ENCODE measurements around the gene NFKB1.

Gene NFKB1

GRCh38 chr4:102633100-102633499 is 131.9 kb downstream of the NFKB1 start:
- intact Hi-C loops (cut with DNase I; ENCODE audit: low total_unique reads): no loop called here
- DNase-seq: no peak
- peaks cover 8 to 43% (median 34%) of the 10 kb centered on the region in 3 donors for H3K36me3 ChIP-seq

GRCh38 chr4:102637391-102637790 is 136.2 kb downstream of the NFKB1 start:
- TF ChIP-seq CTCF (IDR thresholded peaks at IDR 0.05): no peak

More at GRCh38 chr4:102633100-102633499, 131.9 kb downstream of the NFKB1 start:
- no peaks in the 10 kb centered on the region for H3K27me3 ChIP-seq
- no peak overlapping the region for H3K27ac ChIP-seq
- TF ChIP-seq CTCF (IDR thresholded peaks at IDR 0.05): no peak
- H3K9me3 ChIP-seq: no peaks in the 10 kb centered on the region
- H3K4me1 ChIP-seq: no peaks in the 10 kb centered on the region
- H3K4me3 ChIP-seq: no peak overlapping the region

GRCh38 chr4:102638621-102639020 is 137.5 kb downstream of the NFKB1 start:
- intact Hi-C loops (cut with DNase I; ENCODE audit: low total_unique reads): no loop called here
- no peaks in the 10 kb centered on the region for H3K9me3 ChIP-seq
- no peak for DNase-seq
- no peak for TF ChIP-seq CTCF (IDR thresholded peaks at IDR 0.05)
- no peak overlapping the region for H3K27ac ChIP-seq
- H3K27me3 ChIP-seq: no peaks in the 10 kb centered on the region
- H3K36me3 ChIP-seq: peaks cover 10 to 50% (median 39%) of the 10 kb centered on the region in 3 donors
- H3K4me3 ChIP-seq: no peak overlapping the region
- no peaks in the 10 kb centered on the region for H3K4me1 ChIP-seq

More at GRCh38 chr4:102637391-102637790, 136.2 kb downstream of the NFKB1 start:
- Histone ChIP-seq H3K27me3 (no peaks in the 10 kb centered on the region), H3K4me1 (no peaks in the 10 kb centered on the region), H3K9me3 (no peaks in the 10 kb centered on the region), H3K27ac (no peak overlapping the region), H3K36me3 (peaks cover 10 to 50% (median 39%) of the 10 kb centered on the region in 3 donors), H3K4me3 (no peak overlapping the region)
- no peak for DNase-seq
- intact Hi-C loops (cut with DNase I; ENCODE audit: low total_unique reads): no loop called here

- Histone ChIP-seq H3K4me3 (no peak overlapping the region), H3K27me3 (no peaks in the 10 kb centered on the region), H3K27ac (no peak overlapping the region), H3K9me3 (no peaks in the 10 kb centered on the region), H3K36me3 (peaks cover 10 to 44% (median 32%) of the 10 kb centered on the region in 3 donors), H3K4me1 (no peaks in the 10 kb centered on the region)
- DNase-seq: no peak
- TF ChIP-seq CTCF (IDR thresholded peaks at IDR 0.05): no peak
- intact Hi-C loops (cut with DNase I; ENCODE audit: low total_unique reads): no loop called here
Measured at GRCh38 chr4:102639598-102639997, 138.4 kb downstream of the NFKB1 start.

GRCh38 chr4:102640669-102641068 is 139.5 kb downstream of the NFKB1 start:
- Histone ChIP-seq H3K4me1 (no peaks in the 10 kb centered on the region), H3K27ac (no peak overlapping the region), H3K4me3 (no peak overlapping the region), H3K9me3 (no peaks in the 10 kb centered on the region), H3K27me3 (no peaks in the 10 kb centered on the region), H3K36me3 (peaks cover 10 to 39% (median 28%) of the 10 kb centered on the region in 3 donors)
- no peak for DNase-seq
- no peak for TF ChIP-seq CTCF (IDR thresholded peaks at IDR 0.05)
- intact Hi-C loops (cut with DNase I; ENCODE audit: low total_unique reads): no loop called here

GRCh38 chr4:102641793-102642192 is 140.6 kb downstream of the NFKB1 start:
- DNase-seq: no peak
- H3K9me3 ChIP-seq: no peaks in the 10 kb centered on the region
- H3K36me3 ChIP-seq: peaks cover 10 to 39% (median 25%) of the 10 kb centered on the region in 3 donors
- no peak for TF ChIP-seq CTCF (IDR thresholded peaks at IDR 0.05)
- intact Hi-C loops (cut with DNase I; ENCODE audit: low total_unique reads): no loop called here
- H3K4me1 ChIP-seq: no peaks in the 10 kb centered on the region
- no peaks in the 10 kb centered on the region for H3K27me3 ChIP-seq
- H3K27ac ChIP-seq: no peak overlapping the region
- no peak overlapping the region for H3K4me3 ChIP-seq

Data from tibial artery (tissue), 4 donors.